ENCODE measurements around the gene CYFIP2.
A peak's percentile ranks its signal among the peaks of the same experiment; 100 is the strongest.

The CYFIP2 gene

DNA sequence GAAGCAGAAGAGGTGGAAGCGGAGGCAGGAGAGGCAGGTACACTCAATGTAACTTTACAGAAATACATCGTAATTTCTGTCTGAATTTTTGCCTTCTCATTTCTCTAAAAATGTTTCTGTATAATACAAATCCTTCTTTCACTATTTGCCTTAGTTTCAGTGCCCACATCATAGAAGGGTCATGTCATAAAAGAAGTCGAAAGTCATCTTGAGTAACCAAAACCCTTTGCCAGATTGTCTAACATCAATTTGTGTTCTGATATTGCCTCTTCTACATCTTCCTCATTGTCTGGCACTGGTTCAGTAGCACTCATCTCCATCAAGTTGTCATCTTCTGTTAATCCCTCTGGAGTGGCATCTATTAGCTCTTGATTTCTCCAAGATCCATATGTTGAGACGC, 6.2 kb upstream of the CYFIP2 start:
- DNase-seq = no peak

DNA sequence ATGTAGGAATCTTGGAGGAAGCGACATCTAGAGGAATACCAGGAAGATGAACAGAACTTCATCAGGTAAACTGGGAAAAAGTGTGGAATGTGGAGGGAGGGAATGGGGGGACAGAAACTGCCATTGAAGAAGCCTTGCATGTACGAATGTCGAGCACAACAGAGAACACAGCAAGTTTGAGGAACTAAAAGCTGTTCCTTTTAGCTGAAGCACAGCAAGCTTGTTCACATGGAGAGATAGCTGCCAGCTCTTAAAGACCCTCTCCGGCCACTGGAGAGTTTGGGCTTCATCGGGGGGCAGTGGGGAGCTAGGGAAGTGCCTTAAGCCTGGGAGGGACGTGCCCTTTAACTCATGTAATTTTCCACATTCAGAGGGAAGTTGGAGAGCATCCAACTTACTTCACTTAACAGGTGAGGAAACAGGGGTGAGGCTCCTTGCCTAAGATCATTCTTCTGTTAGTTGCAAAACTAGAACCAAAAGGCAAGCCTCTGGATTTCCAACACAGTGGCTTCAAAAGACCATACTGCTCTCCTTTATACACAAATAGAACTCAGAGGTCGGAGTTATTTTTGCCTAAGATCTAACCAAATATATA, 2.3 kb upstream of the CYFIP2 start:
- no peak for DNase-seq

DNA sequence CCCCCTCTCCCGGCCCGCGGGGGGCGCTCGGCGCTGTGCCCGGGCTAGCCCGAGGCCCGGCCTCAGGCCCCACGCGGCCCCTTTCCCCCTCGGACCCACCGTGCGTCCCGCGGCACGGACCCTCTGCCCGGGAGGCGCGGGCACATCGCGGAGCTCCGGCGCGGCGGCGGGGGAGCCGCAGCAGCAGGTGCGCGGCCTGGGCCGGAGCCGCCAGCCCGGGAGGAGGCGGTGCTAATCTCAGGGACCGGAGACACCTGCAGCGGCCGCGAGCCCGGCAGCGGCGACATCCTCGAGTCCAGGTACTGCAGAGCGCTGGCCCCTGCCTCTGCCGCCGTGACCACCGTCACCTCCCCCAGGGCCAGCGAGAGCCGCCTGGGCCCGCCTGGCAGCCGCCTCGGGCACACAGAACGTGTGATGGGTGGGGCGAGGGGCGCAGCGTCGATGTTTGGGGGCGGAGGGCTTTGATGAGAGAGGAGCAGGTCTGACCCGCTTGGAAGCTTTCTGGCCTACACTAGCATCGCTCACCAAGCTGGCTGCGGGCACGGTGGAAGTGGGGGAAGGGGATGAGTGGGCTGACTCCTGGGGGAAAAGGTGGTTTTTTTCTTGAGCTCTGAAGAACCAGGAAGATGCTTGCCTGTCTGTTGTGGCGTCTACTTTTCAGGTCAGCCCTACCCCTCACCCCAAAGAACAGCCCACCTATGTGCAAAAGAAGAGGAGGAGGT, 524 bp downstream of the CYFIP2 start:
- peak; percentile 58 for DNase-seq

DNA sequence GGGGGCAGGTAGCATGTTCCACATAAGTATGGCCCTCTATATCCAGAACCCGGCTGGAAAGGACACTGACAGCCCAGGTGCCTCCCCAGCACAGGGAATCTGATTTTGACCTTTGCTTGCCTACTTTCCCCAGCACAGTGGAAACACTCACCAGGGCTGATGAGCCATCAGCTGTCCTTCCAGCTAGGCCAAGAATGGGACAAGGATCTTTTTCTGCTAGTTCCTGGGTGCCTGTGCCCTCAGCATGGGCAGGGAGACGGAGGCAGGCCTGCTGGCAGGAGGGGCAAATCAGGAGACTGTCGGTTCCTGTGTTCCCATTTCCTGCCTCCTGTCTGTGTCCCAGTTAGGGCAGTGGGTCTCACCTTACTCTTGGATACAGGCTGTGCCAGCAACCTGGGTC, 1.1 kb downstream of the CYFIP2 start:
- no peak for DNase-seq

DNA sequence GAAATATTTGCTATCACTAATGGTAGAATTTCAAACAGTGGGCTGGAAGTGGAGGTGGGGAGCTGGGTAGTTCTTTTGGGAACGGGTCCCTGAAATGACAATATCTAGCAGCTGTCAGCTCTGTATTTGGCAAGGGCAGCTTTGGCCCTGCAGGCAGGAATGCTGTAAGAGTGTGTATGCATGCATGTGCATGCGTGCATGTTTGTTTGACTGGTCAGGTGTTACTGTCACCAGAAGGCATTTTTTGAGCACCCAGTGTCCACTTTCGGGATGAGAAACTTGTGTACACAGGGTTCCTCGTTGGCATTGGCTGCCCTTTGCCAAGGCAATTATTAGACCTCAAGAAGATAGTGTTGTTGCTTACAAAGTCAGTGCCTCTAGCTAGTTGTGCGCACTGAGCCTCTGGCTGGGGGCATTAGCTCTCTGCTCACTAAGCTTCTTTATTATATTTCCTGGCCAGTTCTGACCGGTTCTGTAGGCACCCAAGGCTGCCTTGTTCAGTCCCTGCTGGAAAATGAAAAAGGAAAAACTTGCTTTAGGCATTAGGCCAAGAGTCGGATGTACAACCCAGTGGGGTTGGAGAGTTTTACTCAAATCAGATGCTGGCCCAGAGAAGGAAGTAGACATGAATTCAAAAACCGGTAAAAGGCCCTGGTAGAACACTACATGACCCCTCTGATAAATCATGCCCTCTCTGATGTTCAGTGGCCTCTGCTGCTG, 2.0 kb downstream of the CYFIP2 start:
- DNase-seq = no peak

DNA sequence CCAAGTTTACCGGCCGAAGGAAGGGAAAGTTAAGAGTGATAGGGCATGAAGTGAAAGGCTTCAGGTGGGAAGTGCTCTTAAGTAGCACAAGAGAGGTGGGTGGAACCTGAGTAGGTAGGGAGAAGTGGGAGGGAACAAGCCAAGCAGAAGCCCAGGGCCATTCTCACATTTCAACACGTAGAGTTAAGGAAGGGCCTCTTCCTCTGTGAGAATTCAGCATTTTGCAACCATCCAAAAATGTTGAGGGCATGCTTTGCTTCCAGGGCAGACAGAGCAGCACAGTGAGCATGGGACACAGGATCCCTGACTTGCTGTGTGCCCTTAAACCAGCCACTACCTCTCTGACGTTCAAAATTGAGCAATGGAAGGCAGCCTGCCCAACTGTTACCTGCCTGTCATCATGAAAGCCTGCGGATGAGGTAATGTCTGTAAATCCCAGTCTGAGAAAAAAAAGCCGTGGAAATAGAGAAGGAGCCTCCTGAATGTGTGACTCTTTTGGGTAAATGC, 3.3 kb downstream of the CYFIP2 start:
- no peak for DNase-seq

DNA sequence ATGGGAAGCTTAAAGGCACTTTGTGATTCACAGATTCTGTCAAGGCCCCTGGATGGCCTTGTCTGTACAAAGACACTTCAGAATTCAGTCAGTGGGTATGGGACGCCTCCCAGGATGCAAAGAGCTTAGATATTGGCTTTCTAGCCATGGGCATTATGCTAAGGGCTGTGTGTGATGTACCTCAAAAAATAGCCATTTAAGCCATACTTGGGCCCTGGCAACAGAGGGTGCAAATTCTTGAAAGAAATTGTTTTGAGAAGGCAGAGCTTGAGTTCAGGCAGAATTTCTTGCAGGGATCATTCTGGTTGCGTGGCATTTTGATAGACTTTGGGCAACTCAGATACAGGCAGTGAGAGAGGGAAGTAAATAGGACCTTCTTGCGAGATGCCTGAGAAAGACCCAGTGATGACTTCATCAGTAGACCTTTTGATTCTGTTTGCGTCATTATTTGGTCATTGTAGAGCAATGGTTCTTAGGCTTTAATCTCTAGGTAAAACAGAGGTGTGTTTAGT, 3.9 kb downstream of the CYFIP2 start:
- no peak for DNase-seq

DNA sequence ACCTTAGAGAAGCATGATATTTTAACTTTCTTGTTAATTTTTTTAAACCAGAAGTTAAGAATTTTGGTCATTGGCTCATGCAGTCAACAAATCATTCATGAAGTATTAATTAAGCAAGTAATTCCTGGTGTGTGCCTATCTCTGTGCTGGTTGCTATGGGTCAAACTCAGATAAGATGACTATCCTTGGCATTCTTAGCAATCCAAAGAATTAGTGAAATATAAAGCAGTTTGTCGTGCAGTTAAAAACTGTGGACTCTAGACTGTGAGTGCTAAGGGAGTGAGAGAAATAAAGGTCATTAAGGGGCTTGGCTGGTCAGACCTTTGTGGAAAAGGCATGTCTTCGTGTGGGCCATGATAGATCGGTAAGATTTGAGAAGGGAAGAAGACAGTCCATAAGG, 4.8 kb downstream of the CYFIP2 start:
- DNase-seq = no peak

DNA sequence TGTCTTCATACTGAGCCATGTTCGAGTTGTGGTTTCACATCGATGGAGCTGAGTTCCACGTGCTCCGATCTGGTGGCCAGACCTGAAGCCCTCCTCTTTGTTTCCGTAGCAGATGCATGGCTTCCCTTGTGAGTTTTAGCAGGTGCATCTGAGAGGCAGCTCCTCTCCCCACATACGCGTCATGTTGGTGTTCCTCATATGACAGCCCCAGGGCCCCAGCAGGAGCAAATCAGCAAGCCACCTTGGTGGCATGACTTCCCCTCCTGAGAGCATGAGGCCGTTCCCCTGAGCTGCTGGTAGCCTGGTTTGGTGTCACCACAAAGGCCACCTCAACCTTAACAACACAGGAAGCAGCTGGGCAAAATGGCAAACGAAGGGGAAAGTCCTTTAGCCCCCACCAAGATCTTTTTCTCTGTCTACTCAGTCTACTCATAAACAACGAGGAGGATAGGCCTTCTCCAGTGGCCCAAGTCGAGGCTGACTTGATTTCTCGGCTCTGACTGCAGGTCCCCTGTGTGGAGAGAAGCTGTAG, 5.9 kb downstream of the CYFIP2 start:
- DNase-seq = peak; percentile 81

DNA sequence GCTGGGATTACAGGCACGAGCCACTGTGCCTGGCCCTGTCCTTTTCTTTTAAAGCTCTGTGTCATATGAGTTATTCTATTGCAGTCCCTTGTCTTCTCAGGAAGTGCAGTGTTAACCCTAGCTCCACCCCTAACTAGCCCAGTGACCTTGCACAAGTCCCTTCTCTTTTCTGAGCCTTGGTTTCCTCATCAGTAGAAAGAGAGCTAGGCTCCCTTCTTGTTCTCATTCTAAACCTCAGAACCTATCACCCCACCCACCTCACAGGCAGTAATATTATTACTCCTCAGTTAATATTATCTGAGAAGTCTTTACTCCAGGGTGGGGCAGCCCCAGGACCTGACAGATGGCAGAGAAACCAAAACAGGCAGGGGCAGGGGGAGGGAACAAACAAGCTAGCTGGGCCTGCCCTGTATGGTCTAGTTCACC, 7.2 kb downstream of the CYFIP2 start:
- no peak for DNase-seq

DNA sequence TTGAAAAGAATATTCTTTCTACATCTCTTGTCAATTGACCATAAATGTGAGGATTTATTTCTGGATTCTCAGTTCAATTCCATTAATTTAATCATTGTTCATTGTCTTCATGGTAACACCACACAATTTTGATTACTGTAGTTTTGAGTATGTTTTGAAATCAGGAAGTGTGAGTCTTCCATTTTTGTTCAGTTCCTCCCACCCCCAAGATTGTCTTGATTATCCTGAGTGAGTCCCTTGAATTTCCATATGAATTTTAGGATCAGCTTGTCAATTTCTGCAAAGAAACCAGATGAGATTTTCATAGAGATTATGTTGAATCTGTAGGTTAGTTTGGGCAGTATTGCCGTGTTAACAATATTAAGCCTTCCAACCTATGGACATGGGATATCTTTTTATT, 9.5 kb downstream of the CYFIP2 start:
- no peak for DNase-seq

DNA sequence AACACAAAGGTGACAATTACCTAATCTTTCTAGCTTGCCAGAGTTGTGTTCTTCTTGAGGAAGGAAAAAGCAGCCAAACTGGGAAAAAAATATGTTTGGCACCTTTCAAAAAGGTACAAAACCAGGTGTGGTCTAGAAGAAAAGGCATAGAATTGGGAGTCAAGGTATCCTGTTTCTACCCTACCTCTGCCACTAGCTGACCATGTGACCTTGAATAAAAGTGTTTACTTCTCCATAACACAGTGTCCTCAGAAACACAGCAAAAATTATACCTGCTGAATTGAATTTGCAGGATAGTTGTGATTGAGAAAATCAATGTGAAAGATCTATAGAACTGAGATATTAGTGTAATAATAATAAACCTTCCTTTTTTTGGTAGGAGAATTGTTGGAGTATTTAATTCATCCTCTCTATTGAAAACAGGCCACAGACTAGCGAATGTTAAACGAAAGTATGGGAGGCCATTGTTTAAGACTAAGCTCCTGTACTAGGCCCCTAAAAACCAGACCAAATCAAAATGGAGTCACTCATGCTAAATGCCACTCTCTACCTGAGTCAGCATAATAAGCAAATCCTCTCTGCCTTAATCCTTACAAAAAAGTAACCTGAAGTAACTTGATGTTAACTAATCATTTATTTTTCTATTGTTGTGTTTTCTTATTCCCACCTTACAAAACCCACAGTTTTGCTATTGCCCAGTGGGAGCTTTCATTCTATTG, 12.6 kb downstream of the CYFIP2 start:
- DNase-seq = no peak

DNA sequence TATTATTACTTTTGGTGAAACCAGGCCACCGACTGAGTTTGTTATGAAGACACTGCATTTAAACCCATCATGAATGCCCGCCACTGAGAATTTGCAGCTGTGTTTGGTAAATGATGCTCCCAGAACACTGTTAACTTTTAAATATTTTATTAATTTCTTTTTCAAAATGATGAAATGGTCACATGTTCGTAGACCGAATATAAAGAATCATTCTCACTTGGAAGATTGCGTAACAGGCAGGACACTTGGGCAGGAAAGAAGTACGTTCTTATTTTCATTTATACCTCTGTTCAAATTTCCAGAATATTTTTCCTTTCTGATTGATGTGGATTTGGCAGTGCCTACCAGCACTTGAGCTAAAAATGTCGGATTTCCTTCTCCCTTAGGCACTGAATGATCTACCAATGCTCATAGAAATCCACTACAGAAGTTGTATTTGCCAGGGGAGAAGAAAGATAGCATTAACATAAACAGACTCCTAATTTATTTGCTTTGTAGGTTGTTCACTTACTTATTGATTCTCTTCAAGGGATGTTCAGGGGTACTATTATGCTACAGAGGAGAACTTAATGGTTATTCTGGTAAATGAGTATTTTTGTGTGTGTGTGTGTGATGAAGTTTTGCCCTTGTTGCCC, 13.8 kb downstream of the CYFIP2 start:
- no peak for DNase-seq

DNA sequence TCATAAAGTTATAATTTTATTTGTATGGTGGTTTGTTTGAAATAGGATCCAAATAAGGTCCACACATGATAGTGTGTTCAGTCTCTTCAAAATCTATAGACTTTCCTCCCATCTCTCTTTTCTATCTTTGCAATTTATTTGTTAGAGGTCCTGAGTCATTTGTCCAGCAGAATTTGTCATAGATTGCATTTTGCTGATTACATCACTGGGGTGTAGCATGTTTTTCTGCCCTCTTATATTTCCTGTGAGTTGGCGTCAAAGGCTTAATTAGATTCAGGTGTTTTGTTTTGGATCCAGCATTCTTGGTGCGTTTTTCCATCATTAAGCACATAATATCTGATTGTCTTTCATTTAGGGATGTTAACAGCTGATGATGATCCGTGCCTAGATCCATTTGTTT, 15.0 kb downstream of the CYFIP2 start:
- no peak for DNase-seq

DNA sequence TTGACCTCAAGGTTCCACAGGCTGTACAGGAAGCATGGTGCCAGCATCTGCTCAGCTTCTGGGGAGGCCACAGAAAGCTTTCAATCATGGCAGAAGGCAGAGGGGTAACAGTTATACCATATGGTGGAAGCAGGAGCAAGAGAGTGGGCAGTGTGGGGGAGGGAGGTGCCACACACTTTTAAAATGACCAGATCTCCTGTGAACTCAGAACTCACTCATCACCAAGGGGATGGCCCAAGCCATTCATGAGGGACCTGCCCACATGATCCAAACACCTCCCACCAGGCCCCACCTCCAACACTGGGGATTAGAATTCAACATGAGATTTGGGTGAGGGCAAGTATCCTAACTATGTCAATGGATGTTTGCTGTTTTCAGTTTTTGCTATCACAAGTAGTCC, 16.2 kb downstream of the CYFIP2 start:
- no peak for DNase-seq

DNA sequence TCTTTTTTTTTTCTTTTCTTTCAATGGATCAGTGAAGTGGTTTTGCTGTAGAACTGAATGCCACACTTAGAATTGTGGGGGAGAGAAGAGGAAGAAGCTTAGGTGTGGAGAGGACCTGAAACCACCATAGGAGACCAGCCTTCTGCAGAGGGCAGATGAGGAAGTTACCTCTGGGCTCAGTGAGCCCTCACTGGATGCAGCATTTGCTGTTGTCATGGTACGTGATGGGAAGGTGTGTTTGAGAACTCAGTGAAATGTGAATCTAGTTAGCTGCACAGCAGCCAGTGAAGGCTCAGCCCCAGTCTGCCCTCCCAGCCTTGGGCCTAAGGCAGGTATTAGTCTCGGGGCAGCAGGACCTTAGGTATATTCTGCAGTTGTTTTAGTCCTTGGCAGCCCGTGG, 17.5 kb downstream of the CYFIP2 start:
- DNase-seq = no peak

DNA sequence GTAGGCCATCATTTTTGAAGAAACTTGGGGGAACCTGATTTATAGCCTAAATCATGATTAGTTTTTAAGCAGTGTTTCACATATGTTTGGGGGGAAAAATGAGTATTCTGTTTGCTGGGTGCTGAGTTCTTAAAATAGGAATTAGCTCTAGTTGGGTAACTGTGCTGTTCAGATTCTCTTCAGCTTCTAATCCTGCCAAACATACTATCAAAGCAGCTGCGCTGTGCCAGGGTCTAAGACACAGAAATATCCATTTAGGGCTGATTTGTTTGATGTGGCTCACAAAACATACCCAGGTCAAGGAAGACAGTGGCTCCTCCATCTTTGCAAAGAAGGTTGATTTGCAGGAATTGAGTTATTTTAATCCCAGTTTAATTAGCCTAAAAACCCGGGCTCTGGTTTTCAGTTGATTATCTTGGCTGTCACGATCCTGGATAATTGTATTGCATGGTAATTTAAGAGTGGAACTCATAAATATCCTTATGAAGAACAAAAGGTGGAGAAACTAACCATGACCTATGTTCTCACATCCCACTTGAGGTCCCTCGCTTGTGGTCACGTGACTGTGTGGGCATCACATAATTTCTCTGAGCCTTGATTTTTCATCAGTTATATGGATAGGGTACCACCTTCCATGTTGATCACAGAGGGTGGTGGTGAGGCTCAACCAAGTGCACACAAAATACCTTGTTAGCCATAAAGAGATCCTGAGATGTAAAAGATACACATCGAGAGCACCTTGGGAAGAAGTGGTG, 18.7 kb downstream of the CYFIP2 start:
- DNase-seq = no peak

DNA sequence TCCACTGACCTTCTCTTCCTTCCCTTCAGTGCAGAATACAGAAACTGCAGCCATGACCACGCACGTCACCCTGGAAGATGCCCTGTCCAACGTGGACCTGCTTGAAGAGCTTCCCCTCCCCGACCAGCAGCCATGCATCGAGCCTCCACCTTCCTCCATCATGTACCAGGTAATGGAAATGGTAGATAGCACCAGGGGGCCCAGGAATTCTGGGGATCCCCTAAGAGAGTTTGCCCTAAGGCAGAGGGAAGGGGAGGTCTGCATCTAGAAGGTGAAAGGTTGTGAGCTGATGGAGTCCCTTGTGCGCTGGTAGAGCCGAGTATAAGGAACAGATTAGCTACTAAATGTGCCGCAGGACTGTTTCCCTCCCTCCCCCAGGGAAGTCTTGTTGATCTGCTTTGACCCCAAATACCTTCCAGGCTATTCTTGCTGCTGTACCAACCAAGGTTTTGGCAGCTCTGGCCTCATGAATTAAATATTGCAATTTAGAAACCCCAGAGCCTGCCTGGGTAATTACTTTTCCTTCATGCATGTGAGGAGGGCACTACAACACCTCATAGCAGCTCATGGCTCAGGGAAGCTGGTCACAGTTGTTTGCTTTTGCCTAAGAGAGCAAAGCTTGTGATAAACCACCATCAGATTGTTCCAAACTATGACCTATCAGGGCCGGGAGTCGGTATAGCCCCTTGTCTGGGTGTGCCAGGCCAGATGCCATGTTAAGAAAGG, 19.6 kb downstream of the CYFIP2 start:
- no peak for DNase-seq

DNA sequence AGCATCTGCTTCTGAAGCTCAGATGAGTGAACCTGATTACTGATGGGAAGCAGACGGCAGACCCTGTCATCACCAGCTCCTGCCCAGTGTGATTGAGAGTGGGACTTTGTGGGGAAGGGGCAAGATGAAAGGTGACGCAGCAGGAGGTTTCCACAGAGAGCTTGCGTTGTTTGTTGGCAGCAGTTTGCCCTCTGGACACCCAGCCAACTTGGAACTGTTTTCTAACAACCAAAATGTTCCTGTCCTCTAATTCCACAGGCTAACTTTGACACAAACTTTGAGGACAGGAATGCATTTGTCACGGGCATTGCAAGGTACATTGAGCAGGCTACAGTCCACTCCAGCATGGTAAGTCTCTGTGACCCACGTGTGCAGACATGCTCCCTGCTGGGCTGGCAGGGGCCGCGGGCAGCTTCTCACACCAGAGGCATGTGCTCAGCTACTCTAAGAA, 20.9 kb downstream of the CYFIP2 start:
- no peak for DNase-seq

DNA sequence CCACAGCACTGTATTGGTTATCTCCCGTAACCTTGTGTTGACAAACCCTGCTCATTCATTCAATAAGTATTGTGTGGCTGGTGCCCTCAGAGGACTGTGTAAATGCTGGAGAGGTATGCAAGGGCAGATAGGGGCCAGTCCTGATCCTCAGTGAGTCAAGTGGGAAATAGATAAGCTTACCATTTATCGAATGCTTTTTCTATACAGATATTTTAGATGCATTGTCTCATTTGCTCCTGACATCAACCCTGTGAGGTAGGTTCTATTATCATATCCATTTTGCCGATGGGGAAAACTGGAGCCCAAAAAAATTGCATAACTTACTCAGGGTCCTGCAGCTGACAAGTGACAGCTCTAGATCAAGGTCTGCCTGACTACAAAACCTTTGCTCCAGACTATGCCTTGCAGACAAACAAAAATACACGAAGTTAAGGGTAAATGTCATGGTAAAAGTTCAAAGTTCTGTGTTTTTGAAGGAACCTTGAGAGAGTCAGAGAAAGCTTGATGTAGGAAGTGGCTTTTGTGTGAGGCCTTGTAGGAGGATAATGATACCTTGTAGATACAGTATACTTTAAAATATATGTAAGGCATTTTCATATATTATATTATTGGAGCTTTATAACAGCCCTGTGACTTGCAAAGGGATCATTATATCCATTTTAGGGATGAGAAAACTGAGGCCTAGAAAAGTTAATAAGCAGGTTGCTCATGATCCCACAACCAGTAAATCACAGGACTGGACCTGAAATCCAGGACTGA, 22.7 kb downstream of the CYFIP2 start:
- no peak for DNase-seq

Measured in stimulated activated CD4-positive, alpha-beta T cell treated with anti-CD3 and anti-CD28 coated beads, Interleukin-4, amount 100 ng/mL, for 24 hours (primary cell).